Esophagus mucosa (tissue), 1 donor: ENCODE data around the gene DNM1. TPM values are rescaled to one million over a fixed set of nuclear protein-coding genes. Genes with fewer than 3 reads are reported as not detected.

Source experiments
- ATAC-seq: fragments of 200-7000 bp; cut with Tn5 transposase; one replicate; pipeline ENCODE4 v1.9.1; 2020
- total RNA-seq: library from RNA; stranded (reverse); gene quantifications from one replicate; pipeline ENCODE4 v1.2.4, GENCODE V29; 2023
- donor health status: DM: yes; HTN: yes; CAD: no.

The DNM1 gene
- 2.2 TPM for total RNA-seq

DNA sequence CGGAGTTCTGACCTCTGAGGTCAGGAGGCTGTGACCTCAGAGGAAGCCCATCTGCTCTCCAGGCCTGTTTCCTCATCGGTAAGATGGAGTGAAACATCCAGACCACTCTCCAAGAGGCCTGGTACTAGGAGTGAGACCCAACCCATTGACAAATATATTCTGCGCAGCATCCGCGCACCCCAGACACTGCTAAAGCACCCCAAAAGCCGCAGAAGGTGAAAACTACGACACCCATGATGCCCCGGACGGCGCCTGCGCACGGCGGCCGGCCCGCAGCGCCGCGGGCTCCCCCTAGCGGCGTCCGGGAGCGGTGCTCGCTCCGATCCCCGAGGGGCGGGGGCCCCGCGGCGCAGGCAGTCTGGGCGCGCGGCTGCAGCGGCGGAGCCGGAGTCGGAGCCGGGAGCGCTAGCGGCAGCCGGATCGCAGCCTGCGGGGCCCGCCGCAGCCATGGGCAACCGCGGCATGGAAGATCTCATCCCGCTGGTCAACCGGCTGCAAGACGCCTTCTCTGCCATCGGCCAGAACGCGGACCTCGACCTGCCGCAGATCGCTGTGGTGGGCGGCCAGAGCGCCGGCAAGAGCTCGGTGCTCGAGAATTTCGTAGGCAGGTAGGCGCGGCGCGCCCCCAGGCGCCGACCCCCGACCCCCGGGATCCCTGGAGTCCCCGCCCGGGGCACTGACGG is at the start of gene DNM1:
Gene DNM1, plus strand, starts transcription at position 356 of the 683 bp plus-strand sequence. Its CDS starts 92 bp downstream, at position 448.
- ATAC-seq: peak; percentile 87

DNA sequence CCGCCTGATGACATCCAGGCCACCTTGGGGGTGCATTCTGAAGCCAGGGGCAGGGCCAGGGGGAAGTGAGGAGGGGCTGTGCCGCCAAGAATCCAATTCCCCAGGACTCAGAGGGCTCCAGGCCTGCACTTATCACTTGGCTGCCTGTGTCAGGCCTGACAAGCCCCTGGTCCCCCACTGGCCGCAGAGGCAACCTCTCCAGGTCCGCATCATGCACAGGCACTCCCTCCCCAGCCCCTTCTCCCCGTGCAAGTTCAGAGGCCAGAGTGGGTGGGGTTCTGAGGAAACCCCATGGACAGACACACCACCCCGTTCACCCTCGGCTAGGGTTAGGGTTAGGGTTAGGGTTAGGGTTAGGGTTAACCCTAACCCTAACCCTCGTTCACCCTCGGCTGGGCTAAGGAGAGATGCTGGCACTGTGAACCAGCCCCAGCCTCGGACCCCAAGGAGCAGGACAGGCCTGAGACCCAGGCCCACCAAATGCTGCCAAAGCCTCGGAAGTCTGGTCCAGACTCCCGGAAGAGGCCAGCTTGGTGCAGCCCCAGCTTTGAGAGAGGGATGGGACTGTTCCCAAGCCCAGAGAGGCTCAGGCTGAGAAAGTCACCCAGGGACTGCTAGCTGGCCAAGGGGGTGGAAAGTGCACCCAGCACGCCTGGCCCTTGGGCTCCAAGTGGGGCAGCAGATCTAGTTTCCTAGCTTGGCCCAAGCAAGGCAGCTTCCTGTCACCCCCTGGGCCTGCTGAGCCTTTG is 49.1 kb upstream of the DNM1 start:
- no peak for ATAC-seq

DNA sequence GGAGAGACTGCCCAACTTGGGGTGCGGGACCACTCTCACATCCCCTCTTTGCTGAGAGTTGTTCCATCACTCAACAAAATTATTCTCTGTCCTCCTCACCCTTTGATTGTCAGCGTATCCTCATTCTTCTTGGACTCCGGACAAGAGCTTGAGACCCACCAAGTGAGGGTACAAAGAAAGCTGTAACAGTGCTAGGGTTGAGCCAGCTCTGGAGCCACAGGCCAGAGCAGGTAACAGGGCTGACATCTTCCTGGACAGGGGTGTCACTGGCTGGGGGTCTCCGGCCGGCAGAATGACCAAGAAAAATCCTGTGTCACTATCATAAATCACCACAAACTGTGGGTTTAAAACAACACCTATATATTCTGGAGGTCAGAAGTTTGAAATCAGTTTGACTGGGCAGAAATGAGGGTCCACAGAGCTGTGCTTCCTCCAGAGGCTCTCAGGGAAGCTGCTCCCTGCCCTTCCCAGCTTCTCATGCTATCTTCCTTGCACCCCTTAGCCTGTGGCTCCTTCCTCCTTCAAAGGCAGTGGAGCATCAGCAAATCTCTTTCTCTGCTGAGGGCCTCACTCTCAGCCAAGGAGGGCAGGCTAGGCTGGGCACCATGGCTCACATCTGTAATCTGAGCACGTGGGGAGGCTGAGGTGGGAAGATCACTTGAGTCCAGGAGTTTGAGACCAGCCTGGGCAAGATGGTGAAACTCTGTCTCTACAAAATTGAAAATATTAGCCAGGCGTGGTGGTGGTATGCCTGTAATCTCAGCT is 47.3 kb upstream of the DNM1 start:
- ATAC-seq: no peak

DNA sequence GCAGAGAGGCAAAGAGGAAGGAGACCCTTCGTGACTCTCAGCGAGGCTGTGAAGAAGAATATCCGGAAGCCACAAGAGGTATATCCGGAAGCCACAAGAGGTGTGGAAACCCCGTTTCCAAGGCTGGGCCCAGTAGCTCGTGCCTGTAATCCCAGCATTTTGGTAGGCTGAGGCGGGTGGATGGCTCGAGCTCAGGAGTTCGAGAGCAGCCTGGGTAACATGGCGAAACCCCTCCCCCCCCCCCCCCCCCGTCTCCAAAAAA is 43.7 kb upstream of the DNM1 start:
- ATAC-seq: peak; percentile 2

DNA sequence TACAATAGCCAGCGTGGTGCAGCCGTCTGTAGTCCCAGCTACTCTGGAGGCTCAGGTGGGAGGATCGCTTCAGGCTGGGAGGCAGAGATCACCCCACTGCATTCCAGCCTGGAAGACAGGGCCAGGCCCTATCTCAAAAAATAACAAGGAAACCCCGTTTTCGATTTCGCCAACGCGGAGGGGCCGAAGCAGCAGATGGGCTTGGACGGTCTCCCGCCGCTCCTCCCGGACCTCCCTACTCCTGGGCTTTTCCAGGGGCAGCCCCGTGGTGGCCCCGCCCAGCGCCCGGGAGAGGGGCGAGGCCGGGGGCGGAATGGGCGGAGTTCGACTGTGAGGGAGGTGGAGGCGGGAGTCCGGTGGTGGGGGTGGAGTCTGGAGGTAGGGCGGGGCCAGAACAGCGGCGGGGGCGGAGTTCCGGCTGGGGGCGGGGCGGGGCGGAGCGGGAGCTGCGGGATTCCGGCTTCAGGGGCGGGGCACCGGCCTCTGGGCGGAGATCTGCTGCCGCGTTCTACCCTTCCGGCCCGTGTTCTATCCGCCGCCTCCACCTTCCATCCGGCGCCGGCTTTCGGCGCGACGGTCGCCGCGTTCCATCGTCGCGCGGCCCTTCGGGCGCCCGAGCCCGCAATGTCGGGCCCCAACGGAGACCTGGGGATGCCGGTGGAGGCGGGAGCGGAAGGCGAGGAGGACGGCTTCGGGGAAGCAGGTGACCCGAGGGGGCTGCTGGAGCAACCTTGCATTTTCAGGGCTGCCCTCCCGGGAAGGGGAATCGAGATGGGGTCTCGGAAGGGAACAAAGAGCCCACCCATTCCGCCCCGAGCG is 43.2 kb upstream of the DNM1 start, which contains the start of gene BBLN:
Gene BBLN, plus strand, starts transcription at position 482 of the 819 bp plus-strand sequence. Its CDS starts 143 bp downstream, at position 625.
- peak; percentile 90 for ATAC-seq

DNA sequence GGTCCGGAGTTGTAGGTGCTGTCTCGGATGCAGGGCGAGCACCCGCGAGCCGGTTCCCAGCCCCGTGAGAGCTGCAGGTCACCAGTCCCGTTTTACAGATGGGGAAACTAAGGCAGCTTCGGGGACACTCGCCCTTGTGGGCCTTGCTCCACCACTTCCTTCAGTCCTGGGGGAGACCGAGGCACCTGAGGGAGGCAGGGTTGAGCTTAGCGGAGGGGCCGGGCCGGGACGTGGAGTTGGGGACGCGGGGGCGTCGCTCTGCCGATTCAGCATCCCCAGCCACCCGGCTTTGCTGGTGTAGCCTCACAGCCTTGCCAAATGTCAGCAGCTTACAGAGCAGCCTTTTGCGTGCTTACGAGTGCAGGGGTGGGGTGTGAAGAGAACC is 42.6 kb upstream of the DNM1 start:
- ATAC-seq: peak; percentile 1

DNA sequence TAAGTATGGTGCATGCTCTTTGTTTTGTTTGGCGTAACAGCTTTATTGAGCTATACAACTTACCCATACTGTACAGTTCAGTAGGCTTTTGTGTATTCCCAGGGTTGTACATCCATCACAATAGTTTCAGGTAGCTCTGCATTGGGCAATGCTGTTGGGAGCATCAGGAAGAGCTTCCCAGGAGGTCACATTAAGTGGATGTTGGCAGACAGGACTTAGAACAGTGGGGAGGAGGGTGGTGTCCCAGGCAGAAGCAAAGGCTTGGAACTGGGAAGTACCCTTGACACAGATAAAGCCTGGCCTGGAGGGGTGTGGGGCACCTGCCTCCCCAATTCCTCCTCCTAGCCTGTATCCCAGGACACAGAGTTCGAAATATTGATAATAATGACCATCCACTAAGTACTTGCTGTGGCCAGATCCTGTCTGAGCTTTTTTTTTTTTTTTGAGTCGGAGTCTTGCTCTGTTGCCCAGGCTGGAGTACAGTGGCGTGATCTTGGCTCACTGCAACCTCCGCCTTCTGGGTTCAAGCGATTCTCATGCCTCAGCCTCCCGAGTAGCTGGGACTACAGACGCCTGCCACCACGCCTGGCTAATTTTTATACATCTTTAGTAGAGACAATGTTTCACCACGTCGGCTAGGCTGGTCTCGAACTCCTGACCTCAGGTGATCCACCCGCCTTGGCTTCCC is 41.8 kb upstream of the DNM1 start:
- no peak for ATAC-seq

DNA sequence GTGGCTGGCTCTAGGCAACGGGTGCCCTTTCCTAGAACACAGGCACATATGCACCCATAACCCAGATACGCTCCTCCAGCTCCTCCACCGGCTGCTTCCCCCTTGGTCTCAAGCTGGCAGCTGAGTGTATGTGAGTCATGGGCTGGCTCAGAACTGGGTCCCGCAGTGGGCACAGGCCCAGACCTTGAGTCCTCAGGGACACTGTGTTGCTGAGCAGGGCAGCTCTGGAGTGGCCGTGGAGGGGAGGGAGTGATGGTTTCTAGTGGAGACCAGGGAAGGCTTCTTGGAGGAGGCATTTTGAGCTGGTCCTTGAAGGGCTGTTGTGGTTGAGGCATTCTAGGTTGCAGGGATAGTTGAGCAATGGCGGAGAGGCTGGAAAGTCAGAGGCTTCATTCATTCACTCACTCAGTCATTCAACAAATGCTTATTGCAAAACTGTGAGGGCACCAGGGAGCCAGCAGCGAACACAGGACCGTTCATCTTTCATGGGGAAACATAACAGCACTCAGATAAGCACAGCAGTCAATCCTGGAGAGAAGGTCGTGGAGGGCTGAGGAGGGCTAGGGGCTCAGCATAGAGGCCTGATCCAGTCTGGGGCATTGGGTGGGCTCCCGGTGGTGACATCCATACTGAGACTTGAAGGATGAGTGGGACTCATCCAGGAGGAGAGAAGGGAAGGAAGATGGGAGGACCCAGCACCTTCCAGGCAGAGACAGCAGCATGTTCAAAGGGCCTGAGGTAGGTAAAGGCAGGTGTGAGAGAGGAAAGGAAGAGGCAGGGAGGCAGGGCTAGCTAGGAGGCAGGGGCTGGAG is 40.8 kb upstream of the DNM1 start:
- ATAC-seq: no peak

DNA sequence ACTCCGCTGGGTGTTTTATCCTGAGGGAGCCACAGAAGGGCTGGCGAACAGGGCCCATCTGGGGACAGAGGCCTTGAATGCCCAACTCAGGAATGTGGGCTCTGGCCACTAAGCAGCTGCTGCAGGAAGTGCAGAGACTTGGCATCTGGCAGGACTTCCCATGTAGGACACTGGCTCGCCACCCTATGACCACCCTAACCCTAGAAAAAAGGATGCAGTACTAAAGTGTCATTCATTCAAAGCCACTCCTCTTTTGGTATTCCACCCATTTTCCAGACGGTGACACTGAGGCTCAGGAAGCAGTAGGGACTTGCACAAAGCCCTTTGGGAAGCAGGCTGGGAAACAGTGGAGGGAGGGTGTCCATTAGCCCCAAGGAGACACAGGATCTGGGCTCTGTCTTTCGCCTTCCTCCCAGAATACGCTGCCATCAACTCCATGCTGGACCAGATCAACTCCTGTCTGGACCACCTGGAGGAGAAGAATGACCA is 40.1 kb upstream of the DNM1 start:
- ATAC-seq: no peak

DNA sequence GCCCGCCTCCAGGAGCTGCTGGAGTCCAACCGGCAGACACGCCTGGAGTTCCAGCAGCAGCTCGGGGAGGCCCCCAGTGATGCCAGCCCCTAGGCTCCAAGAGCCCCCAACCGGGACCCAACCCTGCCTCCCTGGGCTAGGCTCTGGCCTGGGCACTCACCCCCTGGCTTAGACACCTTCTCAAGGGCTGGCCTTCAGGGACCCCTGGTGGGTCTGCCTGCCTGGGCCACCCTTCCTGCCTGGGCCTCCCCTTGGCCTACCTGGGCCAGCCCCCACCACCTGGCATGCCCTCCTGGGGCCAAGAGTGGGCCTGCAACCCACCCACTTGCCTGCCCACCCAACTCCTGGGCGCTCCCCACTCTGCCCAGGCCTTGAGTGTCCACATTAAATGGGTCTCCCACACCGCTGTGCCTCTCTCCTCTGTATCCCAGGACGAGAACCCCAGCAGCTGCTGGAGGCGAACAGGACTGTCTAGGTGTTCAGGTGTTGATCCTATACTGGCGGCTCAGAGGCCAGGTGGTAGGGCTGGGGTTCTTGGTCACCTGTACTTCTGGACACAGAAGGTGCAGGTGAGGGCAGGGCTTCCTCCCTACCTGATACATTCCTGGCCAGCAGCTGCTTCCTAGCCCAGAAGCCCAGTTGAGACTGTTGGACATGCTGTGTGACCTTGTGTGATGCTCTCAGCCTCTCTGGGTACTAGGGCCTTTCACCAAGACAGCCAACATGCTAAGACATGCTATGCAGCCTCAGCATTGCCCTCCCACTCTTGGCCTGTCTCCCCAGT is 39.5 kb upstream of the DNM1 start:
- ATAC-seq: no peak

DNA sequence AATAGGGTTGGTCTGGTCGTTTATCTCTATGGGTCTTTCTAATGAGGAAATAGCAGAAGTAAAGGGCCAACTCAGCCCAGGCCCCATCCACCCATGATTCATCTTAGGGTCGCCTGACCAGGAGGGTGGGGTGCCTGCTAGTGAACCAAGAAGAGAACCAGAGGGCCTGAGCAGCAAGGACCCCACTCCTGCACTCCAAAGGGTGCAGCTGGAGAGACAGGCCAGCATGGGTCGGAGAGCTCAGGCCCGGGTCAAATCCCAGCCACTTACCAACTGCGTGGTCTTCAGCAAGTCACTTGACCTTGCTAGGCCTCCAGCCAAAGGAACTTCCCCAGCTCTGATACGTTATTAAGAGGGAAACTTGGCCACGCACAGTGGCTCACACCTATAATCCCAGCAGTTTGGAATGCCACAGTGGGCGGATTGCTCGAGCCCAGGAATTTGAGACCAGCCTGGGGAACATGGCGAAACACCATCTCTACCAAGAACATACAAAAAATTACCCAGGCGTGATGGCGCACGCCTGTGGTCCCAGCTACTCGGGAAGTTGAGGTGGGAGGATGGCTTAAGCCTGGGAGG is 38.8 kb upstream of the DNM1 start:
- ATAC-seq: no peak

DNA sequence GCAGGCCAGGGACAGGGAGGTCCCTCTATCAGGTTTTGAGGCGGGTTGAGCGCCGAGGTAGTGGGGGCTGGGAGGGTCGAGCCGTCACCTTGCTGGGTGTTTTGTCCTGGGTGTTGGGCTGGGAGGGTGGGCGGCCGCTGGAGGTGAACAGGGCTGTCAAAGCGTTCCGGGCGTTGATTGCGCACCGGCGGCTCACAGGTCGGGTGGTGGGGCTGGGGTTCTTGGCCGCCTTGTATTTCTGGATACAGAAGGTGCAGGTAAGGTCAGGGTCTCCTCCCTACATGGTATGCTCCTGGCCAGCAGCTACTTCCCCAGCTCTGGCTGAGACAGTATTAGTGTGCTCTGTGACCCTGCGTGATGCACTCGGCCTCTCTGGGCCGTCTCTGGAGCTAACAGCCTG is 37.0 kb upstream of the DNM1 start:
- no peak for ATAC-seq

DNA sequence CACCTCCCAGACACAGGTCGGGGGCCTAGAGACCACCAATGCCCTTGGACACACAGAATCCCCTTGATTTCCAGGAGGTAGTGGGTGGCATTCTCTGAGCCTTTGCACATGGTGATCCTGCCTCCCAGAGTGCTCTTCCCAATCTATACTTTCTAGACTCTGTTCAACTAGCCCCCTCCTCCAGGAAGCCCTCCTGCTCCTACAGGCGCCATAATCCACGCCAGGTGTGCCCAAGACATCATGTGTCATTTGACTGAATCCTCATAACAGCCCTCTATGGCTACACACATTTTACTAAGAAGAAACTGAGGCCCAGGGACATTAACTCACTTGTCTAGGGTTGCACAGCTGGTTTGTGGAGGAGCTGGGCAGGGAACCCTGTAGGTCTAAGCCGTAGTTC is 36.0 kb upstream of the DNM1 start:
- no peak for ATAC-seq

DNA sequence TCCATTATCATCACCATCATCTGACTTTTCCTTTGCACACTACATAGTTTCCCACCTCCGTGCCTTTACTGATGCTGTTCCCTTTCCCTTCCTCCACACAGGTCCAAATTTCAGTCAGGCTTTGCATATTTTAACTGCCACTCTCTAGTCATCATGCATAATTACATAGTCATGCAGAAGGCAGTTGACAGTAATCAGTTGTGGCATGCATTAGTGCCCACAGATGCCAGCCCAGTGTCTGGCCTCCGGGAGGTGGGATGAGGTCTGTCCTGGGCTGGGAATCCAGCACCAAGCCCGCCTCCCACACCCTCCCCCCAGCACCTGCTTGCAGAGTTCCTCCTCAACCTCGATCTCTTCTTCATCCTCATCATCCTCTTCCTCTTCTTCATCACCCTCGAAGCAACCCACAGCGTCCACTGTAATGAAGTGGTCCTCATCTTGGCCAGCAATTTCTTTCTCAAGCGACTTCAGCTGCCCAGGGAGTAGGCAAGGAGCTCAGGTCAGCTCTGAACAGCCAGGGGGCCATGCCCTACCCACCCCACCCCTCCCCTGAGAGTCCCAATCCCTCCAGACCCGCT is 34.4 kb upstream of the DNM1 start:
- no peak for ATAC-seq

DNA sequence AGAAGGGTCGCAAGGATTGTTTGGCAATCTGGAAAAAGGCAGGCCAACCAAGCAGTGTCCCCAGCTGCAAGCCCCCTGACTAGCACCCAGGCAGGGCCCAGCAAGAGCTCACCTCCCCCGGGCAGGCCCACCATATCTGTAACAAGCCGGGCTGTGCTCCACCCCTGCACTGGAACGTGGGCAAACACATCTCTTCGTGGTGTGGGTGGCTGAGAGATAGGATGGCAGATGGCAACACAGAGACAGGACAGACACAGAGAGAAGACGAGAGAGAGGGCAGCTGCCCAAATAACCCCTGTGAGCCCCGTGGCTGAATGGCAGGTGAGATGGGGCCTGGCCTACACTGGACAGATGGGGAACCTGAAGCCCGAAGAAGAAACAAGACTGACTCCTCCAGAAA is 33.7 kb upstream of the DNM1 start:
- no peak for ATAC-seq

DNA sequence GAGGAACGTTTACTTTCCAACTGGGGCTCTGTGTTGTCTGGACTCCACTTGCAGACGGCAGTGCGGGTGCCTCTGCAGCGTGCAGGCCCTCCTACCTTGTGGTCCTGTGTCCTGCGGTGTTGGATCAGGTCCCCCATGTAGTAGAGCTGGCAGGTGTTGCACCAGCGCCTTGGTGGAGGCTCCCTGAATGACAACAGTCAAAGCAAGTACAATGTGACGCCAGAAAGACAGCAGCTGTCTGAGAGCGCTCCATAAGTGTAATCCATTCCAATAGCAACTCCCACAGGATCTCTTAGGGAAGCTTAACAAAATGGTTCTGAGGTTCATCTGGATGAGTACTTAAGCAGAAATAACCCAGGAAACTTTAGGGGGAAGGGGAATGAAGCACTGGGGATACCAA is 33.3 kb upstream of the DNM1 start:
- no peak for ATAC-seq

DNA sequence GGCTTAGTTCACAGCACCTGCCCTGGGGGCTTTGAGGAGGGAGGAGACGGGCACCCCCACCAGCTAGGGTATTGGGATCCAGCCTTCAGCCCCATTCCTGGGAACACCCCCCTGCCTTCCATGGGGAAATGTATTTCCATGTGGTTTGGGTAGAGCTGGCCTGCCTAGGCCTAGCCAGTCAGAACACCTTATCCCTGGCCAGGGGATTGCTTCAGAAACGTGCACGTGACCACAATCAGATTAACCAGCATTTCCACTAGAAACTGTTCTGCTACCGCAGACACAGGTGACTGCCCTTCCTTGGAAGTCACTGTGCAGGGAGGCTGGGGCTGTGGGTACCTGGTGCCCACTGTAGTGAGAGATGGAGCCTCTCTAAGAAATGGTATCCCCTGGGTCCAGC is 29.1 kb upstream of the DNM1 start:
- ATAC-seq: no peak

DNA sequence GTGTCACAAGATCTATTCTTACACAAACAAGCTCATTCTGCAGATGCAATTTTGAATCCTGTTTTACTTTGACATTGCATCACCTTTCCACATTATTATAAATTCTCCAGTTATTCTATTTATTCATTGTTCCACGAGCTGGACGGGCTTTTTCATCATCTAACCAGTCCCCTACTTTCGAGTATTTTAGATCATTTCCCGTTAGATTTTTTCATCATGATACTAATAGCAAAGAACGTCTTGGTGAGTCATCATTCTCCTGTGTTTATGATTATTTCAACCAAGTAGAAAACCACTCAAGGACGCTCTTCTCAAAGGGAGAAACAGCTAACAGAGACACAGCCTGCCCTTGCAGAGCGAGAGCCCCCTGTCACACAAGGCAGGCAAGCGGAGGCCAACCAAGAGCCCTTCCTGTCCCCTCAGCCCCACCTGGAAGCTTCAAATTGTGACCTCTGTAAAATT is 28.0 kb upstream of the DNM1 start:
- ATAC-seq: no peak

DNA sequence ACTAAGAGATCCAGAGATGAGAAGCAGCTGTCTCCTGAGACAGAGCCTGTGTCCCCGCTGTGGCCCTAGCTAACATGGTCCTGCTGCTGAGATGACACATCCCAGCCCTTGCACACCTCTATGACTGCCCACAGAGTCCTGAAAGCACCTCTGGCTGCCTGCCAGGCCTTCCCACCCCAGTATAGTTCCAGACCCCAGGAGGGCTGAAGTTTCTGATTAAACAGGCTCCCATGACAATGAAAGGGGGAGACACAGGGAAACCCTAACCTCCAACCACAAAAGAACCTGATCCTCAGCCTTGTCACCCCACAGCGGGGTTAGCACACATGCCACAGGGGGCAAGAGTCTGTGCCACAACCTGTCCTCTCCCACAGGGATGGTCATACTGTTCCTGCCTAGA is 27.5 kb upstream of the DNM1 start:
- no peak for ATAC-seq
